Caki2 (cell line): Measurements from ENCODE around the gene RAPGEF4. TPM values are rescaled to one million over a fixed set of nuclear protein-coding genes. Genes with fewer than 3 reads are reported as not detected.

Experiments used
- DNase-seq: peaks from one replicate; pipeline ENCODE4 v3.0.0-alpha.2; 2015; ENCODE audit warnings: low read depth
- in situ Hi-C: cut with HindIII; loops from 2 replicates; pipeline ENCODE4 v1.10.0; 2016; ENCODE audit warnings: low sequenced_read_pairs, low pct_unique_long_range_greater_than_20kb, mixed read lengths
- total RNA-seq: library from RNA; depleted of rRNA; stranded (reverse); fragments of >200 nt; shearing (Covaris generic); gene quantifications from 2 replicates; pipeline ENCODE4 v1.2.3, GENCODE V29; 2014; ENCODE audit warnings: low replicate concordance

Gene RAPGEF4
- total RNA-seq, 1 experiment from 2014 or later = not detected

GRCh38 chr2:172843266-172843582 lies 107.6 kb downstream of the RAPGEF4 start:
- no peak for DNase-seq
- in situ Hi-C loops = no loop called here

- in situ Hi-C loops = no loop called here
- no peak for DNase-seq
Observed at GRCh38 chr2:172843902-172844715, 108.5 kb downstream of the RAPGEF4 start.

- in situ Hi-C loops = no loop called here
- no peak for DNase-seq
Observed at GRCh38 chr2:172845028-172845630, 109.5 kb downstream of the RAPGEF4 start.

- in situ Hi-C loops = no loop called here
- no peak for DNase-seq
Observed at GRCh38 chr2:172846551-172846950, 110.9 kb downstream of the RAPGEF4 start.

- no peak for DNase-seq
- in situ Hi-C loops = no loop called here
Observed at GRCh38 chr2:172847188-172847587, 111.5 kb downstream of the RAPGEF4 start.

GRCh38 chr2:172848519-172848918 lies 112.9 kb downstream of the RAPGEF4 start:
- in situ Hi-C loops = no loop called here
- DNase-seq = no peak

- in situ Hi-C loops = no loop called here
Observed at GRCh38 chr2:172849519-172850217, 114.0 kb downstream of the RAPGEF4 start.

GRCh38 chr2:172855588-172855987 lies 119.9 kb downstream of the RAPGEF4 start:
- in situ Hi-C loops = no loop called here

More at GRCh38 chr2:172849519-172850217, 114.0 kb downstream of the RAPGEF4 start:
- no peak for DNase-seq

GRCh38 chr2:172856606-172857005 lies 121.0 kb downstream of the RAPGEF4 start:
- in situ Hi-C loops = no loop called here
- DNase-seq = no peak

More at GRCh38 chr2:172855588-172855987, 119.9 kb downstream of the RAPGEF4 start:
- DNase-seq = no peak

GRCh38 chr2:172858473-172858745 lies 122.8 kb downstream of the RAPGEF4 start:
- DNase-seq = no peak
- in situ Hi-C loops = no loop called here

- no peak for DNase-seq
- in situ Hi-C loops = no loop called here
Observed at GRCh38 chr2:172859581-172860335, 124.1 kb downstream of the RAPGEF4 start.

GRCh38 chr2:172860336-172860707 lies 124.7 kb downstream of the RAPGEF4 start:
- in situ Hi-C loops = no loop called here
- DNase-seq = no peak

GRCh38 chr2:172861098-172861497 lies 125.5 kb downstream of the RAPGEF4 start:
- in situ Hi-C loops = no loop called here
- DNase-seq = no peak

- in situ Hi-C loops = no loop called here
- DNase-seq = no peak
Observed at GRCh38 chr2:172861656-172862476, 126.2 kb downstream of the RAPGEF4 start.

GRCh38 chr2:172863341-172863740 lies 127.7 kb downstream of the RAPGEF4 start:
- no peak for DNase-seq
- in situ Hi-C loops = no loop called here

GRCh38 chr2:172864182-172864581 lies 128.5 kb downstream of the RAPGEF4 start:
- in situ Hi-C loops = no loop called here
- no peak for DNase-seq

- no peak for DNase-seq
- in situ Hi-C loops = no loop called here
Observed at GRCh38 chr2:172865422-172865821, 129.8 kb downstream of the RAPGEF4 start.

- no peak for DNase-seq
- in situ Hi-C loops = no loop called here
Observed at GRCh38 chr2:172869861-172870260, 134.2 kb downstream of the RAPGEF4 start.
